ENCODE measurements around the gene KRTAP10-3. TPM values are rescaled to one million over a fixed set of nuclear protein-coding genes. Genes with fewer than 3 reads are reported as not detected.

Gene KRTAP10-3
- total and polyA plus RNA-seq, 9 of the 15 experiments (the other 6 are each of a cell fraction or from before 2014, with no cell fraction given): not detected

GRCh38 chr21:44539046-44539445 is 19.5 kb downstream of the KRTAP10-3 start (continued):
- TF ChIP-seq ZNF445 (CRISPR knock-in tag; IDR thresholded peaks at IDR 0.05; ENCODE audit: low read depth) (no peak), DLX4 (CRISPR knock-in tag; IDR thresholded peaks at IDR 0.05) (no peak), HDGF (IDR thresholded peaks at IDR 0.05) (no peak), ZFP1 (CRISPR knock-in tag; IDR thresholded peaks at IDR 0.05) (no peak), BRD4 (IDR thresholded peaks at IDR 0.05) (no peak), NR4A1 (CRISPR knock-in tag; IDR thresholded peaks at IDR 0.05) (no peak), NR4A1 (tag; IDR thresholded peaks at IDR 0.05) (no peak)

- no peaks in the 10 kb centered on the region for H3K79me2 ChIP-seq (ENCODE audit: control insufficient read depth, insufficient read depth, low read length)
- no peak for FAIRE-seq
- no peak overlapping the region for H2AFZ ChIP-seq (ENCODE audit: low read depth, low read length)
- H3K4me1 ChIP-seq (replicated peaks in 1 of 2; ENCODE audit: control insufficient read depth in 2 of 2, insufficient read depth in 2 of 2, low read length in 2 of 2): peaks cover 0 to 12% of the 10 kb centered on the region in 2 experiments; a peak in 2 of 5 replicates
- no peaks in the 10 kb centered on the region for H3K36me3 ChIP-seq (ENCODE audit: control insufficient read depth, insufficient read depth, low read length)
- H3K27me3 ChIP-seq (ENCODE audit: control insufficient read depth in 2 of 2, insufficient read depth in 2 of 2, low read length in 2 of 2): peaks cover 5 to 34% of the 10 kb centered on the region in 2 experiments; a peak in 4 of 5 replicates
- H3K4me3 ChIP-seq: no peak overlapping the region
- ChIA-PET CTCF (ENCODE audit: low intra/inter-chr PET ratio) (no interaction called here), POLR2A (interaction anchor here (0.6 to 0.7 kb wide), 2 partner anchors 22 to 264 kb away, joined by 4 read pairs; no protein-coding TSS in a partner anchor)
- ATAC-seq: no peak
- DNase-seq (ENCODE audit: extremely low read depth in 1 of 4, low spot score in 3 of 4): no peak
- WGBS (ENCODE audit: insufficient coverage, low coverage, missing lambda C conversion rate): under 1% methylated on average over 33 of the region's 33 CpGs
- H3K27ac ChIP-seq (ENCODE audit: extremely low read depth, low read depth, low read length): no peak overlapping the region
- in situ Hi-C loops (cut with MboI) (no loop called here), intact Hi-C loops (cut with micrococcal nuclease) (no loop called here)
- H3K9ac ChIP-seq (ENCODE audit: insufficient read depth in 1 of 2, low read depth in 2 of 2, low read length in 2 of 2): no peak overlapping the region
- no peak overlapping the region for H3K4me2 ChIP-seq (ENCODE audit: insufficient read depth, low read length)
- H4K20me1 ChIP-seq (replicated peaks; ENCODE audit: control insufficient read depth, insufficient read depth, low read length): no peaks in the 10 kb centered on the region
- no peaks in the 10 kb centered on the region; the same call in 1 of the 2 replicates for H3K9me3 ChIP-seq (replicated peaks; ENCODE audit: control insufficient read depth, insufficient read depth, low read depth, low read length)
- no TSS peak for BruUV-seq (replicated peaks)
- H3K9me1 ChIP-seq (ENCODE audit: control insufficient read depth, insufficient read depth, low read length): no peaks in the 10 kb centered on the region
- TF ChIP-seq ZNF224 (CRISPR knock-in tag; IDR thresholded peaks at IDR 0.05): no peak
- no peak for TF ChIP-seq VEZF1 (CRISPR knock-in tag; IDR thresholded peaks at IDR 0.05)
- TF ChIP-seq ZNF76 (CRISPR knock-in tag; IDR thresholded peaks at IDR 0.05; ENCODE audit: borderline replicate concordance): no peak
- TF ChIP-seq ZNF436 (CRISPR knock-in tag; IDR thresholded peaks at IDR 0.05): no peak
- TF ChIP-seq RUNX1 (IDR thresholded peaks at IDR 0.05; ENCODE audit: low read depth): no peak
- TF ChIP-seq ZNF277 (CRISPR knock-in tag; IDR thresholded peaks at IDR 0.05; ENCODE audit: borderline replicate concordance): no peak
- TF ChIP-seq MYC (IDR thresholded peaks at IDR 0.05; ENCODE audit: low read depth, low read length): no peak
- no peak for TF ChIP-seq MYC (CRISPR knock-in tag; IDR thresholded peaks at IDR 0.05; ENCODE audit: borderline replicate concordance, low read depth)
- no peak for TF ChIP-seq TFAP4 (CRISPR knock-in tag; IDR thresholded peaks at IDR 0.05; ENCODE audit: borderline replicate concordance)
Measured at GRCh38 chr21:44537930-44538911, 20.4 kb downstream of the KRTAP10-3 start.
